HTERT RPE-1 (cell line): ENCODE data around the gene SLC25A28.

Experiments used
- in situ Hi-C: fragments of 300-500 bp; cut with MboI; formaldehyde crosslinking; loops from 4 replicates; pipeline ENCODE4 v1.14.3; 2020; ENCODE audit warnings: low sequenced_read_pairs

The SLC25A28 gene

GRCh38 chr10:99593312-99593711 is 26.9 kb downstream of the SLC25A28 start:
- in situ Hi-C loops = no loop called here

- in situ Hi-C loops = no loop called here
Measured at GRCh38 chr10:99590799-99591198, 29.4 kb downstream of the SLC25A28 start.

- in situ Hi-C loops = no loop called here
Measured at GRCh38 chr10:99583687-99584086, 36.6 kb downstream of the SLC25A28 start.

- in situ Hi-C loops = no loop called here
Measured at GRCh38 chr10:99582255-99582770, 37.9 kb downstream of the SLC25A28 start.

- in situ Hi-C loops = no loop called here
Measured at GRCh38 chr10:99579971-99580370, 40.3 kb downstream of the SLC25A28 start.

- in situ Hi-C loops = no loop called here
Measured at GRCh38 chr10:99573790-99574189, 46.4 kb downstream of the SLC25A28 start.

- in situ Hi-C loops = no loop called here
Measured at GRCh38 chr10:99571816-99572215, 48.4 kb downstream of the SLC25A28 start.

GRCh38 chr10:99569961-99570360 is 50.3 kb downstream of the SLC25A28 start:
- in situ Hi-C loops = no loop called here

- in situ Hi-C loops = no loop called here
Measured at GRCh38 chr10:99569253-99569939, 50.8 kb downstream of the SLC25A28 start.

- in situ Hi-C loops = no loop called here
Measured at GRCh38 chr10:99565166-99565565, 55.1 kb downstream of the SLC25A28 start.

- in situ Hi-C loops = no loop called here
Measured at GRCh38 chr10:99564361-99564760, 55.9 kb downstream of the SLC25A28 start.

- in situ Hi-C loops = no loop called here
Measured at GRCh38 chr10:99562631-99563030, 57.6 kb downstream of the SLC25A28 start.
